ENCODE results near the gene RIMOC1. TPM values are rescaled to one million over a fixed set of nuclear protein-coding genes. Genes with fewer than 3 reads are reported as not detected.
"Not testable (repeated sequence)": the region's sequence is repeated elsewhere in the genome, so short reads cannot be mapped to it uniquely, and the experiment has no call there.

The RIMOC1 gene
- total RNA-seq, 2 donors from 2014 or later: 24.0 to 26.7 TPM

GRCh38 chr5:41935544-41935943, 31.4 kb downstream of the RIMOC1 start:
- DNase-seq (no peak), ATAC-seq (no peak)
- intact Hi-C loops (cut with DNase I, micrococcal nuclease): no loop called here

DNA sequence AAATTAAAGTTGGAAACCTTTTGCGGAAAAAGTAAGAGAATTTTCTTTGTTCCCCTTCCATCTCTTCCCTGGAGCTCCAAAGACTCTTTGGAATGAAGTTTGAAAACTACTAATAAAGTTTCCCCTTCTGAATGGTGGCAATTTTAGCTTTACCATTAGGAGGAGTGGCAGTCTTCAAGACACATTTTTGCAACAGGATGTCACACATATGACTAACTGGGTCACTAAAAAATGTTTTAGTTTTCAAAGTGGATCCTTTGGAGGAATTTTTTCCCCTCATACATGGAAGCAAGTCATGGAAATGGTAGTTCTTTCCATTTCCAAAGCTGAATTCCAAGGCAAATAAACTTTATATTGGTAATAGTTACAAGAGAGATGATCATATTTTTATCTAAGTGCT, 36.5 kb downstream of the RIMOC1 start:
- no peak for ATAC-seq
- no peak for DNase-seq

DNA sequence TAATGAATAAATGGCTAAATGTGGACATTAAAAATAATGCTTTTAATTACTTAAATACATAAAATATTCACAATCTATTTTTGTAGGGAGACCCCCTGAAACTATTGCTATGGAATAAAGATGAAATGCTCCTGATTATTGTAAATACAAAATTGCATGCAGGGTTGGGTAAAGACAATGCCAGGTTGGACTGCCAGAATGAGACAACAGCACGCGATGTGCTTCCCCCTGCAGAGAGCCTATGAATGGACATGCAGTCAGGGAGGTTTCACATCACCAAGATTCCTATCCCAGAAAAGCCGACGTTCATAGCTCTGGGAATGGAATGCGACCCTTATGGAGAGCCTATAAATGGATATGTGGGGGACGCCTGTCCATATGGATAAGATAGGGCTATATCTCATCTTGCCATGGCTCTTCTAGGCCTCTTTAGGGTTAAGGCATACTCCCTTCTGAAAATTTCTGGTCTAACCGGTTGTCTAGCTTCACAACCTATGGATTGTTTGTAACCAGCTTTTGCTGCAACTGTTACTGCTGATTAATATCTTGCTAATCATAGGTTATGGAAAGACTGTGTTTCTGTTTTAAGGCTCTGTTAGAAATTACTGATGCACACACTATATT, 41.3 kb downstream of the RIMOC1 start:
- ATAC-seq; DNase-seq; intact Hi-C loops (cut with DNase I, micrococcal nuclease): not testable (repeated sequence)

More for the DNA sequence above, 36.5 kb downstream of the RIMOC1 start:
- intact Hi-C loops (cut with DNase I, micrococcal nuclease): no loop called here

- intact Hi-C loops (cut with DNase I, micrococcal nuclease): no loop called here
- DNase-seq: no peak
- no peak for ATAC-seq
Measured at GRCh38 chr5:41951224-41951623, 47.1 kb downstream of the RIMOC1 start.

Other genes with a start within 250 kb of the RIMOC1 start
- 10 to 100 TPM; 12.8 to 15.8 TPM for gene OXCT1, start 33.9 kb upstream of the RIMOC1 start, total RNA-seq
- 1 to 10 TPM; 7.8 to 8.2 TPM for gene FBXO4, start 20.9 kb downstream of the RIMOC1 start, total RNA-seq

Data from left colon (tissue), 2 donors.